ENCODE results near the gene E2F4. TPM values are rescaled to one million over a fixed set of nuclear protein-coding genes. Genes with fewer than 3 reads are reported as not detected.

E2F4 gene
- total RNA-seq, 1 experiment from 2014 or later = 86.2 TPM

DNA sequence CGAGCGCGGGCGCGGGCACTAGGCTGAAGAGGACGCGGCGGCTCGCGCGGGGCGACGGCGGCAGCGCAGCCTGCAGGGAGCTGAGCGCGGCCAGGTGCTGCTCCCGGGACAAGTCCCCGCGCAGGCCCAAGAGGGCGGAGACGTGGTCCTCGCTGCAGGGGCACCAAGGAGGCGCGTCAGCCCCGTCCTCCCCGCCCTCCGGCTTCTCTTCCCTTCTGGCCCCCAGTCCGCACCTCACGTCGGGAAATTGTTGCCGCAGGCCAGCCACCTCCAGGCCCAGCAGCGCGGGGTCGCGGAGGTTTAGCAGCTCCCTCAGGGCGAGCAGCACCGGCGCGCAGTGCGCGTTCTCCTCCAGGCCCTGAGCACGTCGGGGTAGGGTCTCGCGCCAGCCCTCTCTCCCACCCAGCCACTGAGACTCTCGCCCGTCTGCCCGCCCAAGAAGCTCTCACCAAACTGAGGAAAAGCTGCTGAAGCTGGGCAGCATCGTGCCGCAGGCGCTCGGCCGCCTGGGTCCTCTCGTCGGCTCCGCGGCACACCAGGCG, 7.4 kb upstream of the E2F4 start:
- no peaks in the 10 kb centered on the region for H3K27me3 ChIP-seq (ENCODE audit: low read length)
- no TSS peak for BruUV-seq (replicated peaks)
- no peak for DNase-seq
- no peaks in the 10 kb centered on the region for H3F3A ChIP-seq (ENCODE audit: low read length, unreplicated experiment)
- peak overlapping the region; percentile 89 for H3K4me2 ChIP-seq (ENCODE audit: low read length)
- peak overlapping the region; percentile 85 for H3K27ac ChIP-seq (ENCODE audit: low read length)
- H3K9me2 ChIP-seq (replicated peaks; ENCODE audit: low read length) = no peaks in the 10 kb centered on the region
- ChIA-PET POLR2A (ENCODE audit: unreplicated experiment) (interaction anchor here (1.0 kb wide), 1 partner anchor 42 kb away, joined by 3 read pairs; no protein-coding TSS in a partner anchor), CTCF (interaction anchor here (0.6 to 1.5 kb wide), 6 partner anchors 11 to 167 kb away, joined by 3 to 8 read pairs (median 4); partner anchors contain the start of genes FBXL8 and TRADD)
- peak overlapping the region; percentile 79 for H3K4me3 ChIP-seq (ENCODE audit: low read length)
- H2AFZ ChIP-seq (ENCODE audit: low read length) = peak overlapping the region; percentile 90
- ATAC-seq = peak; percentile 13
- no peaks in the 10 kb centered on the region for H4K20me1 ChIP-seq (ENCODE audit: low read length)
- peak overlapping the region; percentile 91 for H3K9ac ChIP-seq (ENCODE audit: low read length)
- H3K79me2 ChIP-seq (ENCODE audit: low read length) = peaks cover 26% of the 10 kb centered on the region
- no peaks in the 10 kb centered on the region for H3K9me3 ChIP-seq (ENCODE audit: low read length)
- no peaks in the 10 kb centered on the region for H3K36me3 ChIP-seq (ENCODE audit: low read depth, low read length)
- intact Hi-C loops (cut with micrococcal nuclease) = no loop called here
- no peak for TF ChIP-seq EZH2phosphoT487 (IDR thresholded peaks at IDR 0.05; ENCODE audit: borderline replicate concordance, low read length)
- TF ChIP-seq, protein P1, sequence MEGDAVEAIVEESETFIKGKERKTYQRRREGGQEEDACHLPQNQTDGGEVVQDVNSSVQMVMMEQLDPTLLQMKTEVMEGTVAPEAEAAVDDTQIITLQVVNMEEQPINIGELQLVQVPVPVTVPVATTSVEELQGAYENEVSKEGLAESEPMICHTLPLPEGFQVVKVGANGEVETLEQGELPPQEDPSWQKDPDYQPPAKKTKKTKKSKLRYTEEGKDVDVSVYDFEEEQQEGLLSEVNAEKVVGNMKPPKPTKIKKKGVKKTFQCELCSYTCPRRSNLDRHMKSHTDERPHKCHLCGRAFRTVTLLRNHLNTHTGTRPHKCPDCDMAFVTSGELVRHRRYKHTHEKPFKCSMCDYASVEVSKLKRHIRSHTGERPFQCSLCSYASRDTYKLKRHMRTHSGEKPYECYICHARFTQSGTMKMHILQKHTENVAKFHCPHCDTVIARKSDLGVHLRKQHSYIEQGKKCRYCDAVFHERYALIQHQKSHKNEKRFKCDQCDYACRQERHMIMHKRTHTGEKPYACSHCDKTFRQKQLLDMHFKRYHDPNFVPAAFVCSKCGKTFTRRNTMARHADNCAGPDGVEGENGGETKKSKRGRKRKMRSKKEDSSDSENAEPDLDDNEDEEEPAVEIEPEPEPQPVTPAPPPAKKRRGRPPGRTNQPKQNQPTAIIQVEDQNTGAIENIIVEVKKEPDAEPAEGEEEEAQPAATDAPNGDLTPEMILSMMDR (conservative IDR thresholded peaks at IDR 0.05; ENCODE audit: low read depth, low read length) = no peak
- TF ChIP-seq EZH2 (IDR thresholded peaks at IDR 0.05; ENCODE audit: low read length, unreplicated experiment) = no peak
- H3K4me1 ChIP-seq (ENCODE audit: insufficient read depth, low read length) = peaks cover 39% of the 10 kb centered on the region

GRCh38 chr16:67184995-67185650, 6.8 kb upstream of the E2F4 start:
- Histone ChIP-seq H3K4me2 (ENCODE audit: low read length) (peak overlapping the region; percentile 89), H3F3A (ENCODE audit: low read length, unreplicated experiment) (no peaks in the 10 kb centered on the region), H3K4me1 (ENCODE audit: insufficient read depth, low read length) (peaks cover 39% of the 10 kb centered on the region), H2AFZ (ENCODE audit: low read length) (no peak overlapping the region), H3K27ac (ENCODE audit: low read length) (no peak overlapping the region), H3K4me3 (ENCODE audit: low read length) (peak overlapping the region; percentile 79), H3K9me2 (replicated peaks; ENCODE audit: low read length) (no peaks in the 10 kb centered on the region), H3K36me3 (ENCODE audit: low read depth, low read length) (no peaks in the 10 kb centered on the region), H3K79me2 (ENCODE audit: low read length) (peaks cover 26% of the 10 kb centered on the region), H4K20me1 (ENCODE audit: low read length) (no peaks in the 10 kb centered on the region), H3K9me3 (ENCODE audit: low read length) (no peaks in the 10 kb centered on the region), H3K9ac (ENCODE audit: low read length) (no peak overlapping the region), H3K27me3 (ENCODE audit: low read length) (no peaks in the 10 kb centered on the region)
- DNase-seq (peak; percentile 85), ATAC-seq (peak; percentile 24)
- intact Hi-C loops (cut with micrococcal nuclease) = loop anchor here (1.0 kb wide), 1 partner anchor 231 kb away; no protein-coding TSS in a partner anchor
- ChIA-PET CTCF (interaction anchor here (0.6 to 1.5 kb wide), 6 partner anchors 11 to 167 kb away, joined by 3 to 8 read pairs (median 4); partner anchors contain the start of genes FBXL8 and TRADD), POLR2A (ENCODE audit: unreplicated experiment) (interaction anchor here (1.0 kb wide), 1 partner anchor 41 kb away, joined by 3 read pairs; no protein-coding TSS in a partner anchor)
- BruUV-seq (replicated peaks) = TSS peak; percentile 26
- no peak for TF ChIP-seq EZH2phosphoT487 (IDR thresholded peaks at IDR 0.05; ENCODE audit: borderline replicate concordance, low read length)
- TF ChIP-seq, protein P1 (conservative IDR thresholded peaks at IDR 0.05; ENCODE audit: low read depth, low read length) = peak; percentile 78
